Islet precursor cell (in vitro differentiated cells): ENCODE results near the gene AFDN.

ENCODE experiments used
- DNase-seq: peaks from one replicate; pipeline ENCODE4 v3.0.0-alpha.2; 2018

Gene AFDN

DNA sequence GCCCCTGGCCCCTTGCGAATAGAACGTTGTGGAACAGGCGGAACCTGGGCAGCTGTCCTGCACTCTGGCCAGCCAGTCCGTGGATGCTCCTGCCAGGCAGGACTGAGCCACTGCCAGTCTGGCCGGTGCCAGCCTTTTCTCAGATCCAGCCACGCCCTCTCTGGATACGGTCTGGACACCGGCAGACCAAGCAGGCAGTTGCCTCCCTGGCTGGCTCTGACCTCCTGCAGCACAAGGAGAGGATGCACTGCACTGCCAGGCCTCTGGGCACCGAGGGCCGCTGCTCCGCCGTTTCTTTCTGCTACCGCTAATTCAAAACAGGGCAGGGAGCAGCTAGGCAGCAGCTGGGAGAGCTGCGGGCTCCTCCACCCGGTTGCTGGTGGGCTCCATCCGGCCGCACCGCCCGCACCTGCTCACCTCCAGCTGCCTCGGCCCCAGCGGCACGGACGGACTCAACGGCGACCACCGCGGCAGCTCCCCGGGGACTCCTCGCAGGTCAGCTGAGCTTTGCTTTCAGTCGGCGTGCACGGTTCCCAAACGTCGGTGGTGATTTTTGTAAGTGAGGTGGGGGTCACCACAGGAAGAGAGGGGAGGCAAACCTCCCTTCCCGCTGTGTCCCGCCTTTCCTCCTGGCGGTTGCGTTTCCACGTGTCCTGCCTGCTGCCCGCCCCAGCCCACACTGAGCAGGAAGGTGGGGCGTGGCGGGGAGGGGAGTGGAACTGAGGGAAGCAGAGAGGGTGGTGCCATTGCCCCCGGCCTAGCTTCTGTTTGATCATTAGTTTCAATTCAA lies 30.3 kb upstream of the AFDN start:
- DNase-seq = peak; percentile 55

DNA sequence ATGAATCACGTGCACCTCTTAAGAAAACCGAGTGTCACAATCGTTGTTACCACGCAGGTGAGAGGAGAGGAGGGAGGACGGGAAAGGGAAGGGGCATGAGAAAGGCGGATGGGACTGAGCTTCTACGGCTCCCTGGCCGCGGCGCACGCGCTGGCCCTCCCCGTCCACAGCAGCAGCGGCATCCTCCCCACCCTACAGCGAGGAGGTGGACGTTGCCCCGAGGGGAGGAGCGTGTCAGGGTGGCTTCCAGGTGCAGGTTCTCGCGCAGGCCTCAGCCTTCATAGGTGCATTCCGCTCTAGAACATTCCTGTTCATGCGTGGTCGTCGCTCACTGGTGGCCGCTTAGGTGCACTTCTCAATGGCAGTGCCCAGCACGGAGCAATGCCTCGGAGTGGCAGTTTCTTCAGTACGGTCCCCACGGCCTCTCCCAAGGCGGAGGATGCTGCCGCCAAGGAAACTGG lies 29.7 kb upstream of the AFDN start:
- DNase-seq = no peak

DNA sequence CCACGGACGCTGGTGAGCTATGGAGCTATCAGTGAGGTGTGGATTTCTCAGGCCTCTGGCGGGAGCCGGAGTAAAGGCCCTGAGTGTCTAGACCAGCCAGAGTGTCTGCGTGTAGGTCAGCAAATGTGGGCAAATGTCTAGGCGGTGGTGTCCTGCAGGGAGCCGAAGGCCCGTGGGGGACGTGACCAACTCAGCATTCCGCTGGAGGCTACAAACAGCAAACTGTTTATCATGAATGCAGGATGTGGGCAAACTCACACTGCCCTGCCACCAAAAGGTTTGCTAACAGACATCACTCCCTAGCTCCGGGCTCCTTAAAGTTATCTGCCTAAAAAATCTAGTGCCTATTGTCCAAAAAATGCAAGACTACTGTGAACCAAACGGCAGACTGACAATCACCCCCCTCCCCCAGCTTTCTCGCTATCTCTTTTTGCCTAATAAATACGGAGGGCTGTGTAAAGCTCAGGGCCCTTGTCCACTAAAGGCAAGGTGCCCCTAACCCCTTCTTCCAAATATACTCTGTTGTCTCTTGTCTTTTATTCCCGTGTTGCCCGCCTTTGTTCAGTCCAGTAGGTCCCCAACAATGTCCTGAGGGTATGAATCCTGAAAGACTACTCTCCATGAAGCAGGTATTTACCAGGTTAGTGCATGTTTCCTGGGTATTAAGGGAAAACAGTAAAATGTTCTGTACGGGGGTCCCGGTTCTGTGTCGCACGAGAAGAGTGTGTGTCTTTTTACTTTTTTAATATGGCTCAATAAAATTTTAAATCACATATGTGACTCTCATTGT lies 29.0 kb upstream of the AFDN start:
- DNase-seq = peak; percentile 93

DNA sequence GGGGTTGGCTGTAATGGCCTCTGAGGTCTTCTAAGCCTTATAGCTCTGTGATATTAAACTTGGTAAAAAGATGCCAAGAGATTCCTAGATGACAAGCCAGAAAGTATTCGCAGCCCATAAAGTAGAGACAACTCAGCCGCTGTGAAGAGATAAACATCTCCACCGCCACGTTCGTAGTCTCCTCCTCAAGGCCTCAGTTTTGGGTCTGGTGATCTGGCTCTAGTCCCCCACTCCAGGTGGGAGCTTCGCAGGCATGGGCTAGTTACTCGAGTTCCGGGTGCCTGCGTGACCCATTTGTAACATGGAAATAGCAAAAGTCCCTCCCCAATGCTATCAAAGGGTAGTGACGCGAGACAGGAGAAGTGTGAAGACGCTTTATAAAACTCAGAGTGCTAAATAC lies 28.3 kb upstream of the AFDN start:
- peak; percentile 70 for DNase-seq

DNA sequence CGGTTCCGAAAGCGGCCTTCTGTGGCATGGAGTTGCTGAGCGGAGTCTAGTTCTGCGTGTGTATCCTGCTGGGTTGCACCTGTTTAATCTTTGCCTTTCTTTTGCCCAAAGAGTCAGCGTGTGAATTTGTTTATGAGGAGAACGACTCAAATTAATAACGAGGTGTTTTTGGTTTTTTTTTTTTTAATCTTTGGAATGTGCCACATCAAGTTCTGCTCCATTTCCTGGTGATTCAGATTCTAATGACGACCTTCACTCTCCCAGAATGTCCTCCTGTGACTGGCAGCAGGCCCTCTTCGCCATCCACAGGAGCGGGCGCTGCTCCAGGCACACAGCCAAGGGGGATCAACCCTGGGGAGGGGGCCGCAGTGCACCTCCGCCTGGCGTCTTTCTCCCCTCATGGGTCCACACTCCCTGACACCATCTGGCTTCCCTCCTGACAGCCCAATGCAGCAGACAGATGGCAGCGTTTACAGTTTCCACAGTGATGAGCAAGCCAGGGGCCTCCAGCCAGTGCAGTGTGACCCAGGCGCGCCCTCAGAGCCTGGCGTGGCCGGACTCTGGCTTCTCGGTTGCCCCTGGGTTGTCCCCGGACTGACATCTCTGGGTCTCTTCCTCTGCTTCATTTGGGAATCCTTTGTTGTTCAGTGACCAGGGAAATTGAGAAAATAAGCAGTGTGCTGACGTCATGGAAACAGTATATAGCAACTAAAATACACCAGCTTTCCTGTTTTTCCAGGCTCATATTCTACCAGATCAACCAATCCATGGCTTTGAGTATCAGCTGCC lies 27.5 kb upstream of the AFDN start:
- DNase-seq = peak; percentile 59

DNA sequence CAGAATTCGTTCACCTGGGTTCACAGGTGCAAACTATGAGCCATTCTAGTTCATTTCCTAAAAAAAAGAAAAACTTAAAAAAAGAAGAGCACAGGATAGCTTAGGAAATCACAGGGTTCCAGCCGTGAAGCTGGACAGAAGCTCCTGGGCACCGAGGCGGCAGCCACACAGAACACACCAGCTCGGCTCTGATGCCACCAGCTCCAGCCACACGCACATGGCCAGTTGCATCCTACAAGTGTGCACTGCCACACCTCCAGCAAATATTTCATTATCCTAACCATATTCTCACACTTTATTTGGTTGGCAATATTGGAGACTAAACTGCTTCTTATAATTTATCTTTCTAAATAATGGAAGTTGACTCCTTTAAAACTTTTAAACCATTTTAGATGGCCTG lies 26.2 kb upstream of the AFDN start:
- no peak for DNase-seq

DNA sequence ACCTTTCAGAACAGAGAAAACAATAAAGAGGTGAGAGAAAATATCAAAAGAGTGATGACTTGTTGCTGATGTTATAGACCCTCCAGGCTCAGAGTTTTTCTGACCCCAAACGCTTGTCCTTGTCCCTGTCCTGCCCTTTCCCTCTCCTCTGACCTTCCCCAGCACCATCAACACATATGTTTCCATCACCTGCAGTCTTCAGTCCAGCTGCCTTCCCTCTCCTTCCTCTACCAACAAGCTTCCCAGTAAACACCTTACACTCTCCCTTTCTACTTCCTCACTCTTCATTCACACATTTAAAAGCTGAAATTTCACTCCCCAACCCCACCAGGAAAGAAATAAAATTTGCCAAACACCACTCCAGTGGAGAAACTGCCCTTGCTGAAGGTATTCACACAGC lies 25.4 kb upstream of the AFDN start:
- DNase-seq = no peak

DNA sequence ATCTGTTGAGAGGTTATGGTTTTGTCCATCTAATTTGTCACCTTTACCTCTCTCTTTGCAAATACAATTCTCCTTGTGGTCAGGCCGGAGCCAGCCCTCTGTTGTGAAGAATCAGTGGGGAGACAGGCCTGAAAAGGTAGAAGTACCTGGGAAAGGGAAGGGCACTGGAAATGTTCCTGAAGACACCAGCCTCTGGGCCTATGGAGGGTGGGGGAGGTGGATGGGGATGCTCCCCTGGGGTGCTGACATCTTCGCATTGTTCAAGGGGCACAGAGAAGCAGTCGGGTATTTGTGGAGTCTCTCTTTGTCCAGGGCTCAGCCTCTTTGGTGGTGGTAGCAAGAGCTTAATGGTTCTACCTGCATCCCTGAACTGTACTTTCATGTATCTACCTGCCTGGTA lies 24.4 kb upstream of the AFDN start:
- no peak for DNase-seq

DNA sequence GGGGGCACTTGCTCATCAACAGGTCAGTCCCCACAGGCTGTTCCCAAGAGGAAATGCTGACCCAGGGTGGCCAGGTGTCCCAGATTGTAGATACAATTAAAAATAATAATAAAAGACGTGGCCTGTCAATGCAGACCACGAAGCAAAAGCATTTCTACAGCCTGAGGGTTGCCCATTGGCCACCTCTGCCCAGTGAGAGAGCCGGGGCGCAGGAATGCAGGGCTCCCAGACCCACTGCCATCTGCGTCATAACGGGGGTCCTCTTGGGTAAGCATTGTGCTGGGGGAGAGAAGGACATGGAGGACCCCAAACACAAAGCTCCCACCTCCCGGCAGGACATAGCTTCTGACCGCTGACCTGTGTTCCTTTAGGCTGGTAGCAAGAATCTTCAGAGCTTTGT lies 22.9 kb upstream of the AFDN start:
- DNase-seq = no peak

DNA sequence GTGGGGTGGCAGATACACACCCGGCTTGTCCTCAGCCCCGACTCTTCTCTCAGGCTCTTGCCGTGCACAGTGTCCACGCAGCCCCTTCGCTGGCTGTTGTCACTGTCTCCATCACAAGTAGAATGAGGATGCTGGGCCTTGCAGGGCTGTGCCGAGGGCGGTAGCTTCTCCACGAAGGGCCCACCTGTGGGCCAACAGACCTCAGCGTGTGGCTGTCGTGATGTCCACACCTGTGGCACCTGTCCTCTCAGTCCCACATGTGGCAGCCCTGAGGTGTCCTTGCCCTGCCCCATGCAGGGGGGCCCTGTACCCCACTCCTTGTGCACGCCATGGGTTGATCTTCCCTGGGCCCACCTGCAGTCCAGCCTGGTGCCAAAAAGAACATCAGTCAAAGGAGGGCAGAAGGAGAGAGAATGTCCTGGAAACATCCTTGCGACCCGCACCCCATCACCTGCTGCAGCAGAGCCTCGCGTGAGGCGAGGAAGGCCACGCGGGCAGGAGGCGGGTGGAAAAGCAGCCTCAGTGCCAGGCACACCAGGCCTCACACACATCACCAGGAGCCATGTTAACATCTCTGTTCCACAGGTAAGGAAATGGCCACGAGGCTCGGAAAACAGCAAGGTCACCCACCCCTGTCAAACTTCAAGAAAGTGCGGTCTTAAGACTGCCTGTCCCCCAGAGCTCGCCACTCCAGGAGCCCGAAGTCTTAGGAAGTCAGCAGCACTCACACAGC lies 22.3 kb upstream of the AFDN start:
- no peak for DNase-seq

DNA sequence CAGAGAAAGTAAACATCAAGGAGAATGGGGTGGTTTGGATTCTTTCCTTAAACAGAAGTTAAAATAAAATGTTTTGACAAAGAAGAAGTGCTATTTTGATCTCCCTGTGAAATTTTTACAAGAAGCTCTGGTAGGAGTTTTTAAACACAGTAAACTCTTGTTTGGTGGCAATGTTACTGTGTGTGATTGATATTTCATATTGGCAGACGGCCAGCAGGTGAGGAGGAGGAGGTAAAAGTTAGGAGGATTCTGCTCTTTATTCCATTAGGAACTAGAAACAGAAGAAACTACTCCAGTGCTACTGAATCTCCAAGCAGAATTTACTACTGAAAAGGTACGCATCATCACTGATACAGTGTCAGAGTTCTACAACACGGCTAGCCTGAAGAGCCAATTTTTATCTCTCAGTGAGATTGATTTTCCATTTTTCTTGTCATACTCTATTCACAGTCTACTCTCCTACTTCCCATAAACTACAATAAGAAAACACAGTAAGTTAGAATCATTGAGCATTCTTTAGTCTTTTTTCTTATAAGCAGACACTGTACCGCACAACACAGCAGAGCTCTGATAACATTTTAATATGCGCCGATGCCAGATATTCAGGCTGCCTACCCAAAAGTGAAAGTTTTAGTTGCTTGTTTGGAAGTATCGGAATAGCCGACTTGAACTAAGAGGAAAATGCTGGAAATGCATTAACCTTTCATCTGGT lies 21.2 kb upstream of the AFDN start:
- DNase-seq = no peak

DNA sequence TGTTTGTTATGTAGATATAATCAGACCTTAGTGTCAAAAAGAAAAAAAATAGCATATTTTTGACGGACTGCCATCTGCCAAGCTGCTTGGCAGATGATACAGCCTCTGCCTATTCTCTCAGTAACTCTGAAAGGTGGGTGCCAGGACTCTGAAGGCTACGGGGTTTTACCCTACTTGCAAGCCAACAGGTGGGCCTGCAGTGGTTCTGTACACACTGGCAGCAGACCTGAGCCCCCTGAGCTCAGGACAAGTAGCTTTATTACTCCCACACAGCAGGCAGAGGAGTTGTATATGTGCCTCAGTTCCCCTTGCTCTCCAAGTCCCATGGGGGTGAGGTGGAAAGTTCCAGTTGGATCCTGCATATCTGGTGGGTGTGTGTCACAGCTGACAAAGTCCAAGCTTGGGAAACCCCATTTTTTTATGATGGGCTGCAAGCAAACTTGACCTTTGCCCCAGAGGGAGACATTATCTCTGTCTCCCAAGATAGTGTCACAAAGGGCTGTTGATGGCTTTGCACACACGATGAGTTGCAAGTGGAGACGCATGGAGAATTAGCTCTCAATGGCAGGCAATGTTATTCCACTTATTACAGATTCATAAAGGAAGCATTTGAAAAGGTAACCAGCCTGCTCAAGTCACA lies 20.5 kb upstream of the AFDN start:
- DNase-seq = no peak

DNA sequence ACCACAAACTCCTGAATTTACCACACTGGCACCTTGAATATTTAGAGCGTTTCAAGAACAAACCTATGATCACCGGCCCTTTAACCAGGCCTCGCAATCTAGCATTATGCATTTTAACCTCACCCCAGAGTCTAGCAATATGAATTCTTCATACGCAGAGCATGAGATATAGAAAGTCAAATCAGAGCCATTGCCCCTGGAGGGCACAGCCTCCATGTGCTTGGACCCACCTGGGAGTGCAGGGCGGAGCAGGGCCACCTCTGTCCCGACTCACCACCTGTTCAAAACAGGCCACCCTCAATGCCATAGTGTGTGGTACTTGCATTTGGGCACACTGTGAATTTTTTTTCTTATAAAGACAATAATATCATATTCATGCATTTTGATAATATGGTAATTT lies 19.5 kb upstream of the AFDN start:
- DNase-seq = no peak

DNA sequence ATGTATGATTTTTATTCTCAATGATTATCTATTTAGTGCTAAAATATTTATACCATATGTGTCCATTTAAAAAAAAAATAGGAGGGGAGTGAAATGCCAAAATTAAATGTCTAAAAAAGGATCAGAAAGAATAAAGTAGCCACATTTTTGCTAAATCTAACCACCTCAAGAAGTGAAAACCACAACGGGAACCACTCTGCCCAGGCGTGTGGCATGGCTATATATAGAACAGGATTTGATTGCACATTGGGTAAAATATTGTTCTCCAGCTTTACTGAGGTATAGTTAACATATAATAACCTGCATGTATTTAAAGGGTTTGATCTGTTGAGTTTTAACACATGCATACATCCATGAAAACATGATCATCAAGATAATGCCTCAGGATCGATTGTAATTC lies 19.0 kb upstream of the AFDN start:
- DNase-seq = no peak

DNA sequence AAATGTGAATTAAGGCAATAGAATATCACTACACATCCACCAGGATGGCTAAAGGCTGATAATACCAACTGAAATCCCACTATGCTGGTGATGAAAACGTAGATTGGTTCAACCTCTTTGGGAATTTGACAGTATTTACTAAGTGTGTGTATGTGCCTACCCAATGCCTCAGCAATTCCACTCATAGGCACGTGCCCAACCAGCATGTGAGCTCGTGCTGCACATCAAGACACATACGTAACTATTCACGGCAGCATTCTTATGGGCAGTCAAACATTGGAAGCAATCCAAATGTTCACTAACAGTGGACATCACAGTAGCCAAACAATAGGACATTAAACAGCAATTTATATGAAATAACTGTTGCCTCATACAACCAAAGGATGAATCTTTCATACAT lies 15.7 kb upstream of the AFDN start:
- DNase-seq = no peak

DNA sequence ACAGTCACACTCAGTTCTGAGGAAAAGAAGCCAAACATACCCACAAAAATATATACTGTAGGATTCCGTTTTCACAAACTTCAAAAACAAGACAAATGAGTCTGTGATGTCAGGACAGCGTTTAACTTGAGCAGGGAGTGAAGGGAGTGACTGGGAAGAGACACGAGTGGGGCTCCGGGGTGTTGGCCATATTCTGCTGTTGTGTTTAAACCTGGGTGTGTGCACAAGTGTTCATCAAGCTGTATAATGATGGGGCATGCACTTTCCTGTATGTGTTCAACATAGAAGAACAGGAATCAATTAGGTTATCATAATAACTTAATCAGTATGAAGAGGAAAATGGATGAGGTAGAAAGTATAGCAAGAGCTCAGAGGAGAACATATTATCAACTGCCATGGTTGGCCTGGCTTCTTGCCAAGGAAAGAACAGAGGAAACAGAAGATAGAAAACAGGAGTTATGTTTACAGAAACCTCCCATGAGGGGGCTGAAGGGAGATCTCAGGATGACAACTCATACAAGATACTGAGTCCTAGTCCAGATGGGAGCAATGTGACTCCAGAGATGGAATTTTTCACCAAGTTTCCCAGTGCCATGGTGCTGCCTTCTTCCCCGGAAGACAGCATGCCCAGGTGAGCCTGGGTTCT lies 15.1 kb upstream of the AFDN start:
- no peak for DNase-seq

DNA sequence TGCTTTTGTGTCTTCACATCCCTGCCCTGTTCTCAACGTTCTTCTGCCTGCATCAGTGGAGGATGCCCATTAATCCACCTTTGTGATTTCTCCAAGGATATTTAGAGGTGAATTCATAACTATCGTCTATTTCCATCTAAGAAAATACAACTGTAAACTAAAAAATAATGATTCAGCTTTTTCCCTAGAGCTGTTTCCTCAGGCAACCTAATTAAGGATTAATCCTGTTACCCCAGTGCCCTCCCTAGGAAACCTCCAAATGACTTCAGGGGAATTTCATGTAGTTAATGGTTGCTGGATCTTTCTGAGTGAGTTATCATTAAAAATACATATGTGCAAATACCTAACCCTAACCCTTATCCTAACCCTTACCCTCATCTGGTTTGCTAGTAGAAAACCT lies 14.6 kb upstream of the AFDN start:
- no peak for DNase-seq

DNA sequence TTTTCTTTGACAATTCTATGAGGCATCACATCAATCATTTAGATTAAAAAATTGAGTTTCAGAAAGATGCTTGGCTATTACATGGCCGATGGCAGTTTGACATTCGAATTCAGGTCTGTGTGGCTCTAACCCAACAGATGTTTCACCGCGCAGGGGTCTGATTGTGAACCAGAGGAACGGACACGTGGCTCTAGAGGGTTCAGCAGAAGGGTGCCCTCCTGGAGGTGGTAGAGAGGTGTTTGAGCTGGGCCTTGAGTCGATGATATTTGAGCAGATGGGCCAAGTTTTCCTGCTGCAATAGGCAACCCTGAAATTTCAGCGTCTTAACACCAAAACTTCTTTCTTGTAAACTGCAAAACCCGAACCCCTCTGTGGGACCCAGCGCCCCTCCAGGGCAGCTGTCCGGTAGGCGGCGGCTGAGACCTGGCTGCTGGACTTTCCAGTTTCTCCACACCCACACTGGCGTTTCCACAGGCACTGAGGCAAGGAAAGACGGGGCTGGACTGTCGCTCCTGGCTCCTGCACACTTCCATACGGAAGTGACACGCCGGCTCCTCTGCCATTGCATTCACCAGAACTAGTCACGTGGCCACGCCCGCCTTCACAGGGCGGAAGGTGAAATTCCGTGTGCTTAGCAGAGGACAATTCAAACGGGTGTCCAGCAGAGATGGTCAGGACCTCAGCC lies 11.3 kb upstream of the AFDN start:
- no peak for DNase-seq

DNA sequence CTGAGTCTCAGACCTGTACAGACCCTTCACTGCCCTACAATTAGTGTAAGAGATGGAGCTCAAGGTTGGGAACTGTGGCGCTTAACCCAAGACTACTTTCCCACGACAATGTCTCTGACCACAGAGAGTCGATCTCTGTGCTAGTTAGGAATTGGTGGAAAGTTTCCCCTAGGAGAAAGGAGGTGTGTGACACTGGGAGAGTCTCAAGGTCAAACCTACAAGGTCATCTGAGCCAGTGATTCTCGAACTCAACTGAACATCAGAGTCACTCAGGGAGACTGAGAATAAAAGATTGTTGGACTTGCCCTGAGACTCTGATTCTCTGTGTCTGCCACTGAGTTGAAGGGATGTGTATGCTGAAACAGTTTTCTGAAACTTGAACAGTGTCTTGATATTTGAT lies 9.7 kb upstream of the AFDN start:
- no peak for DNase-seq

DNA sequence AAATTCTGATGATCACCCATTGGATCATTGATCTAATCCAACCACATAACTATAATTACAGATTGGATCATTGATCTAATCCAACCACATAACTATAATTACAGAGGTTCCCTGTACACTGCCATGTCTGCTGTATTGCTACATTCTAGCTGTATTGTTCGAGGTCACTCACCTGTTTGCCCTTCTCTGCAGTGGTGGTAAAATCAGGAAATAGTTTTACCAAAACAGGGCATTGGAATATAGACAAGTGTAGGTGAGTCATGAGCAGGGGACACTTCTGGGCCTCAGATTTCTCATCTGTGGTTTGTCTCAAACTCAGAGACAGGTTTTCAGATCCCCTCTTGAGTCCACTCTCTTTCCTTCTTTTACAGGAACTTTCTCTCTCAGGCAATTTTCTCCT lies 9.0 kb upstream of the AFDN start:
- peak; percentile 63 for DNase-seq

DNA sequence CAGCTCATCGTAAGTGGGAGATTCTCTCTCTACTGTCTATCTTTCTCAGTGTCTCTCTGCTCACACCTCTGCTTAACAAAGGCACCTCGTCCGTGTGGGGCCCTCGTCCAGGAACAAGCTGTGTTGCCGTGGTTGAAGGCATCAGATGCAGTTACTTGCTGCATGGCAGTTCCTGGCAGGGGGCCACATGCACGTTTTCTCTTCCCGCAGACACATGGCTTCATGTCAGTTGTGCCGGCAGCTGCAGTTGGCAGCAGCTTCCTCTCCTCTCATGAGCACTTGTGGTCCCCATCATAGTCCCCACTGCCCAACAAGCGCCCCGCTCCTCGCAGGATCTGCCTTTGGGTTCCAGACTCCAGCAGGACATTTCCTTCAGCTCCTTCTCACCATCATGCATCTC lies 7.1 kb upstream of the AFDN start:
- no peak for DNase-seq
